Lower leg skin (tissue), 4 donors: ENCODE measurements around the gene GGA3. TPM values are rescaled to one million over a fixed set of nuclear protein-coding genes. Genes with fewer than 3 reads are reported as not detected.
"Not testable (repeated sequence)": the region's sequence is repeated elsewhere in the genome, so short reads cannot be mapped to it uniquely, and the experiment has no call there.

Source experiments
- DNase-seq, 2 donors: peaks; one replicate each; pipeline ENCODE4 v3.0.0-alpha.2; 2019; ENCODE audit warnings: low spot score in 2 of 2
- H3K4me3 ChIP-seq: fragments of 200-600 bp; sonication (generic); 2 replicates; pipeline ENCODE4 v1.5.1; 2017; ENCODE audit warnings: mild to moderate bottlenecking, low read depth; ENCODE audit not compliant: poor library complexity, severe bottlenecking
- POLR2A ChIP-seq, 2 donors: fragments of 450-650 bp; IDR thresholded peaks; one replicate each; pipeline ENCODE4 v1.6.1; 2016 to 2017; ENCODE audit warnings: antibody characterized with exemption in 2 of 2, mild to moderate bottlenecking in 1 of 2, moderate library complexity in 1 of 2
- WGBS, 2 donors: methylation state at CpG; one replicate each; pipeline ENCODE4 v1.1.5; 2018; 5-methylcytosine and 5-hydroxymethylcytosine counted together
- intact Hi-C: fragments of 100-400 bp; cut with DNase I; formaldehyde crosslinking; loops from one replicate; pipeline ENCODE4 v1.15.0; 2023; ENCODE audit warnings: low total_unique reads
- total RNA-seq, 4 donors: library from RNA; depleted of rRNA; stranded (reverse); fragments of >200 nt; gene quantifications; one replicate each; pipeline ENCODE4 v1.1.0, GENCODE V29; 2016
- TF ChIP-seq, protein P1 (sequence below), 3 donors: fragments of 450-650 bp; IDR thresholded peaks; one replicate each; pipeline ENCODE4 v1.5.1; 2016; ENCODE audit warnings: antibody characterized with exemption in 3 of 3, mild to moderate bottlenecking in 3 of 3, moderate library complexity in 2 of 3

The GGA3 gene
- total RNA-seq, 4 donors from 2014 or later = 27.5 to 43.1 (median 29.9) TPM

DNA sequence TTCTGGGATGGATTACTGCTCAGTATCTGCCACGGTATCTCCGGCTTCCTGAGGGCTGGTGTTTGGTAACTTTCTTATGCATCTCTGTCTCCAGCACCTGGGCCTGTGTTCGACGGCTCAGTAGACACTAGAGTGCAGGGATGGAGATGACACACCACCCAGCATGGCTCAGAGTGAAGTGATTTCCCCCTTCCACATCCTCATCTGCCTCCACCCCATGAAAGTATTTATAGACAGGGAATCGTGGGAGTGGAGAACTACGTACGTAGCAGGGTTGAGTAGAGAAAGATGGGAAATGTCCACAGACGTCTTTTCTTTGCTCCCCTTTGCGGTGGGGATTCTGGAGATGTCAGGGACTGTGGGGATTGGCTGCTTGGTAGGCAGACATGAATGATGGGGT, 39.6 kb upstream of the GGA3 start:
- intact Hi-C loops = no loop called here
- TF ChIP-seq, protein P1, sequence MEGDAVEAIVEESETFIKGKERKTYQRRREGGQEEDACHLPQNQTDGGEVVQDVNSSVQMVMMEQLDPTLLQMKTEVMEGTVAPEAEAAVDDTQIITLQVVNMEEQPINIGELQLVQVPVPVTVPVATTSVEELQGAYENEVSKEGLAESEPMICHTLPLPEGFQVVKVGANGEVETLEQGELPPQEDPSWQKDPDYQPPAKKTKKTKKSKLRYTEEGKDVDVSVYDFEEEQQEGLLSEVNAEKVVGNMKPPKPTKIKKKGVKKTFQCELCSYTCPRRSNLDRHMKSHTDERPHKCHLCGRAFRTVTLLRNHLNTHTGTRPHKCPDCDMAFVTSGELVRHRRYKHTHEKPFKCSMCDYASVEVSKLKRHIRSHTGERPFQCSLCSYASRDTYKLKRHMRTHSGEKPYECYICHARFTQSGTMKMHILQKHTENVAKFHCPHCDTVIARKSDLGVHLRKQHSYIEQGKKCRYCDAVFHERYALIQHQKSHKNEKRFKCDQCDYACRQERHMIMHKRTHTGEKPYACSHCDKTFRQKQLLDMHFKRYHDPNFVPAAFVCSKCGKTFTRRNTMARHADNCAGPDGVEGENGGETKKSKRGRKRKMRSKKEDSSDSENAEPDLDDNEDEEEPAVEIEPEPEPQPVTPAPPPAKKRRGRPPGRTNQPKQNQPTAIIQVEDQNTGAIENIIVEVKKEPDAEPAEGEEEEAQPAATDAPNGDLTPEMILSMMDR (IDR thresholded peaks at IDR 0.05) = no peak
- TF ChIP-seq POLR2A (IDR thresholded peaks at IDR 0.05) = no peak
- 82 to 84% methylated on average over 9 of the region's 9 CpGs for WGBS, 2 donors
- H3K4me3 ChIP-seq = no peak overlapping the region
- DNase-seq = no peak

DNA sequence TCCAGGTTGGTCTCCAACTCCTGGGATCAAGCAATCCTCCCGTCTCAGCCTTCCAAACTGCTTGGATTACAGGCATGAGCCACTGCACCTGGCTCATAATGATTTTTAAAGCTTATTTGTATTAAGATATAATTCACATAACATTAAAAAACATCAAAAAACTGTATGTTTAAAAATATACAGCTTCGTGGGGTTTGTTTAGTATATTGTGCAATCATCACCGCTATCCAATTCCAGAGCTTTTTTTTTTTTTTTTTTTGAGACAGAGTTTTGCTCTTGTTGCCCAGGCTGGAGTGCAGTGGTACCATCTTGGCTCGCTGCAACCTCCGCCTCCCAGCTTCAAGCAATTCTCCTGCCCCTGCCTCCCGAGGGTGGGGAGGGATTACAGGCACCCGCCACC, 38.9 kb upstream of the GGA3 start:
- no peak overlapping the region for H3K4me3 ChIP-seq
- WGBS, 2 donors = 71 to 75% methylated on average over 7 of the region's 7 CpGs
- no peak for DNase-seq
- intact Hi-C loops = no loop called here
- no peak for TF ChIP-seq POLR2A (IDR thresholded peaks at IDR 0.05)
- TF ChIP-seq, protein P1 (IDR thresholded peaks at IDR 0.05) = no peak

DNA sequence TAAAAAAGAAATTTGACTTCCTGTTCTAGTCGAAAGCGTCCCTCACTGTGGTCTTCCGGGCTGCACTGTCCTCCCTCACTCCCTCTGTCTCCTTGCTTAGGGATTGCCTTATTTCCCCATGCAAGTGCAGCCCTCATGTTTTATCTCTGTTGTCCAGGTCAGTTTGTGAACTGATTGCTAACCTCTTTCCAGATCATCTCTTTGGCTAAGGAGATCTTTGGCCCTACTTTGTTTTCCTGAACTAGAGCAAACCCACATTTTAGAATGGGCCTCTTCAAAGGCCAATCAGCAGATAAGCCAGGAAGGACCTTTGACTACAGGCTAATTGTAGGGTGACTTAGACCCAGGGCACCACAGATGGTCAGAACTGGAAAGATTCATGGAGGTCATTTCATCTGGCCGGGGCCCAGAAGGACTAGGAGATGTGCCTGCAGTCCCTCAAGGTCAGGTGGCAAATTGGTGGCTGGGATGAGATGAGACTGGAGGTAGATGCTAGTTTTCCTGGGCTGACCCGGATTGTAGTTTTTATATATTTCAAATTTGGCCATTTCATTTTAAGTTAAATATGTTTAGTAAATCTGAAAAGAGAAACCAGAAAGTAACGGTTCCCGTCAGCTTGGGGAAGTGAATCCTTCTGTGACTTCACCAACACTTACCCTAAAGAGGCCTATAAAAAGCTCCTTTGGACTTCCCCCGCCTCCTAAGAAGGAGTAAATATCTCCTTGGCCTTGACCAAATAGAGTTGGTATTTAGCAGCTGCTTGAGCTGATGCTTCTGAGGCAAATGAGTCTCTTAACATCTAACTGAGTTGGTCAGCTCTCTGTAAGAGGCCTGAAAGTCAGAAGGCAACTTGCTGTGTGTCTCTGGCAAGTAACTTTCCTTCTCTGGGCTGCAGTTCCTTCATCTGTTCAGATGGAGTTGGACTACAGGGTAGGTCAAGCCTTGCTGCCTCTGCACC, 34.1 kb upstream of the GGA3 start:
- intact Hi-C loops = no loop called here
- 76 to 80% methylated on average over 8 of the region's 8 CpGs for WGBS, 2 donors
- TF ChIP-seq, protein P1 (IDR thresholded peaks at IDR 0.05) = no peak
- no peak for TF ChIP-seq POLR2A (IDR thresholded peaks at IDR 0.05)
- no peak for DNase-seq
- no peak overlapping the region for H3K4me3 ChIP-seq

DNA sequence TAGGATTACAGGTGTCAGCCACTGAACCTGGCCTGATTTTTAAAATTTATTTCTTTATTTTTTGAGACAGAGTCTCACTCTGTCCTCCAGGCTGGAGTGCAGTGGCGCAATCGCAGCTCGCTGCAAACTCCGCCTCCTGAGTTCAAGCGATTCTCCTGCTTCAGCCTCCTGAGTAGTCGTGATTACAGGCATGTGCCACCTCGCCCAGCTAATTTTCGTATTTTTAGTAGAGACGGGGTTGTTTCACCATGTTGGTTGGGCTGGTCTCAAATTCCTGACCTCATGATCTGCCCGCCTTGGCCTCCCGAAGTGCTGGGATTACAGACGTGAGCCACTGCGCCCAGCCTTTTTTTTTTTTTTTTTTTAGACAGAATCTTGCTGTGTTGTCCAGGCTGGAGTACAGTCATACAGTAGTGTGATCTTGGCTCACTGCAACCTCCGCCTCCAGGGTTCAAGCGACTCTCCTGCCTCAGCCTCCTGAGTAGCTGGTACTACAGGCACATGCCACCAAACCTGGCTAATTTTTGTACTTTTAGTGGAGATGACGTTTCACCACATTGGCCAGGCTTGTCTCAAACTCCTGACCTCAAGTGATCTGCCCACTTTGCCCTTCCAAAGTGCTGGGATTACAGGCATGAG, 31.5 kb upstream of the GGA3 start:
- H3K4me3 ChIP-seq, intact Hi-C loops, DNase-seq: not testable (repeated sequence)
- WGBS, 2 donors = 63% methylated on average over 16 of the region's 16 CpGs

DNA sequence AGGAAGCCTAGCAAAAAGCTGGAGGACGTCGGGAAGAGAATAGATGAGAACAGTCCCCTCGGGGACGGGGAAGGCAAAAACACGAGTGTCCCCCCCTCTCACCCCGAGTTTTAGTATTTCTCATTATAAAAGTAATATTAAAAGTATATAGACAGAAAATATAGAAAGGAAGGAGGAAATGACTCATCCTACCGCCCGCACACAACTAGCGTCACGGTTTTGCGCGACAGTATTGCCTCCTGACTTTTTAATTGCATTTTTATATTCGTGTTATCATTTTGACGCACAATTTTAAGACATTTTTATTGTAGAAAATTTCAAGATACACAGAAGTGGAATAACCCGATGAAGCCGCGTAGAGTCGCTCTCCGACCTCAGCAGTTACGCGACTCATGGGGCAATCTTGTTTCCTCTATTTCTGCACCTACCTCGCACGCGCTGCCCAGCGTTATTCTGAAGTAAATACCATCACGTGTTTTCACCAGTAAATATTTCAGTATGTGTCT, 28.5 kb upstream of the GGA3 start:
- peak; percentile 55 to 91 for DNase-seq
- 1 to 3% methylated on average over 26 of the region's 26 CpGs for WGBS, 2 donors
- peak overlapping the region; percentile 46 for H3K4me3 ChIP-seq
- TF ChIP-seq, protein P1 (IDR thresholded peaks at IDR 0.05) = no peak
- no peak for TF ChIP-seq POLR2A (IDR thresholded peaks at IDR 0.05)
- intact Hi-C loops = no loop called here
